Stimulated activated naive CD8-positive, alpha-beta T cell treated with anti-CD3 and anti-CD28 coated beads, Interleukin-15, amount 100 ng/mL, for 72 hours (primary cell): ENCODE measurements around the gene CHRNA7.

ENCODE experiments used
- ATAC-seq: fragments of 150-1000 bp; cut with Tn5 transposase; 2 replicates; pipeline ENCODE4 v1.10.0; 2021; ENCODE audit warnings: mild to moderate bottlenecking, moderate library complexity
- DNase-seq, 2 donors: peaks; one replicate each; pipeline ENCODE4 v3.0.0; 2021 to 2022
- H3K27ac Mint-ChIP-seq, 2 donors: one replicate each; pipeline ENCODE4 v1.8.0; 2022; ENCODE audit warnings: mild to moderate bottlenecking in 2 of 2, mixed read lengths in 2 of 2, moderate library complexity in 2 of 2
- H3K27me3 Mint-ChIP-seq: one replicate; pipeline ENCODE4 v1.8.0; 2022; ENCODE audit warnings: mixed read lengths
- H3K4me1 Mint-ChIP-seq: one replicate; pipeline ENCODE4 v1.8.0; 2022; ENCODE audit warnings: mild to moderate bottlenecking, mixed read lengths
- H3K4me3 Mint-ChIP-seq, 2 donors: one replicate each; pipeline ENCODE4 v1.8.0; 2022; ENCODE audit warnings: mild to moderate bottlenecking in 2 of 2, mixed read lengths in 2 of 2, moderate library complexity in 1 of 2
- H3K9me3 Mint-ChIP-seq, 2 donors: one replicate each; pipeline ENCODE4 v1.8.0; 2022; ENCODE audit warnings: mixed read lengths in 2 of 2

Gene CHRNA7

DNA sequence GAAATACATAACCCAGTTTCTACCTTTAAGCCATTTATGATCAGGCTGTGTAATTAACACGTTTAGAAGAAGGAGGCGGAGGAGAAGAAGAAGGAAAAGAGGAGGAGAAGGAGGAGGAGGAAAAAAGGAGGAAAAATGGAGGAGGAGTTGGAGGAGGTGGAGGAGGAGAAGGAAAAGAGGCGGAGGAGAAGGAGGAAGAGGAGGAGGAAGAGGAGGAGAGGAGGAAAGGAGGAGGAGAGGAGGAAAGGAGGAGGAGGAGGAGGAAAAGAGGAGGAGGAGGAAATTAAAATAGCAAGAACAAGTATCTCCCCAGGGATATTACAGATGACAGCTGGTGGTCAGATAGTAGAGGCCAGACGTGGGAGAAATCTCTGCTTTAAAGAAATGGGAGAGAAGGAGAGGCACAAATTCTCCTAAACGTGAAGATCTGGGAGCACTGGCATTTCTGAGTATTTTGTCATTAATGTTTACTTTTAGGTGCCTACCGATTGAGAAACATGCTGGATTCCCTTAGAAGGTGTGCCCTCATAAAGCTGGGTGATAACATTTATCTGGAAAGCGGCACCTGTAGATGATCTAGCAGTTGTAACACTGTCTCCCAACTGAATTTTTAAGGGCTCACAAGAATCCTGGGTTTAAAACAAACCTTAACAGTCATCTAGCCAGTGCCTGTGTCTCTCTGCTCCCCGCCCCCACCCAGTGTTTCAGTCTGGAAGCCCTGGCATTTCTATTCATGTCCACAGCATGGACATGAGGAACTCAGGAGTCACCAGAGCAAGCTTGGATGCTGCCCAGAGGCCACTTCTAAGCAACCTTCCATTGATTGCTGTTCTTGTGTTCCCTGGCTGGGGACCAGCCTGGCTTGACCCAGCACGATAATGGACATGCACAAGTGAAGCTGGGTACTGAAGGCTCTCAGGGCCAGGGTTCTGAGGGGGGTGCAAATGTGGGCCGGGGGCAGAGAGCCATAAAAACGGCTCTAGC, 75.2 kb downstream of the CHRNA7 start:
- H3K4me3 Mint-ChIP-seq = no peak overlapping the region
- ATAC-seq (no peak), DNase-seq (no peak)
- H3K27me3 Mint-ChIP-seq = peaks cover 32% of the 10 kb centered on the region
- no peaks in the 10 kb centered on the region for H3K9me3 Mint-ChIP-seq
- no peak overlapping the region for H3K27ac Mint-ChIP-seq
- H3K4me1 Mint-ChIP-seq = no peaks in the 10 kb centered on the region

DNA sequence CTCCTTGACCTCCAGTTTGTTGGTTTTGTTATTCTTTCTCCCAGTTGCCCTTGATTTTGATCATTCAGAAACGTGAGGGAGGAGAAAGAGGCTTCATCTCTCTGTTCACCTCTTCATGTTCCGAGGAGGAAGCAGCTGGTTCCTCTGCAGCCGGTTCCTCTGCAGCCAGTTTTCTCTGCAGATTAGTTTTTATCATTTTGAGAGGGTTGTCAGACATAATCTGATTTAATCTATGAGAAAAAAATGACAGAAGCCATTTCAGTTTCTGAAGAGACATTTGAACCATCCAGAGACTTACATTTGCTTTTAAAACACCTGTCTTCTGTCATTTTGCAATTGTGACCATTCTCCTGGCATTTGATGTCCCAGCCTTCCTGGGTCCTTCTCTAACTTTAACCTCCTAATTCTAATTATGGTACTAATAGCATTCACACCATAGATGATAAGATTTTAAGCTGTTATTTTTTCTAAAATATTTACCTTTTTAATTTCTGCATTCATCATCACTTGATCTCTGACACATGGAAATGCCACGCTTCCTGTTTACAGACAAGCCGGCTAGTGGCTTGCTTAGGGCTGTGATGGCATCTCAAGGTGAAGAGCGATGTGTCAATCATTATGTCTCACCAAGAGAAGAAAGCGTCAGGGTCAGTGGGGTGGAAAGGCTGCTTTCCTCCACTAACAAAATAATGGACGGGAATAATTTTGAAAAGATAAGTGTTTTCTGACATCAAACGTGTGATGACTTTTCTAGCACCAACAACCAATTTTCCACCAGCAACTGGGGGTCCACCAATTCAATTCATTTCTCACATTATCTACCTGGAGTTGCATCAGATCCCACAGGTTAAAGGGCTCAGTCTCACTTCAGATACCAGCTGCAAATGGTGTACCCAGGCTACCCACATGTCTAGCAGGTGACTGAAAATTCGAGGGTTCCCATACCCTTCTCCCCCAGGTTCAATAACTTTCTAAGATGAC, 76.4 kb downstream of the CHRNA7 start:
- no peak for DNase-seq
- peak overlapping the region; percentile 51 to 74 for H3K27ac Mint-ChIP-seq
- no peaks in the 10 kb centered on the region for H3K4me1 Mint-ChIP-seq
- no peak overlapping the region for H3K4me3 Mint-ChIP-seq
- H3K9me3 Mint-ChIP-seq = no peaks in the 10 kb centered on the region
- peaks cover 32% of the 10 kb centered on the region for H3K27me3 Mint-ChIP-seq
- ATAC-seq = no peak

DNA sequence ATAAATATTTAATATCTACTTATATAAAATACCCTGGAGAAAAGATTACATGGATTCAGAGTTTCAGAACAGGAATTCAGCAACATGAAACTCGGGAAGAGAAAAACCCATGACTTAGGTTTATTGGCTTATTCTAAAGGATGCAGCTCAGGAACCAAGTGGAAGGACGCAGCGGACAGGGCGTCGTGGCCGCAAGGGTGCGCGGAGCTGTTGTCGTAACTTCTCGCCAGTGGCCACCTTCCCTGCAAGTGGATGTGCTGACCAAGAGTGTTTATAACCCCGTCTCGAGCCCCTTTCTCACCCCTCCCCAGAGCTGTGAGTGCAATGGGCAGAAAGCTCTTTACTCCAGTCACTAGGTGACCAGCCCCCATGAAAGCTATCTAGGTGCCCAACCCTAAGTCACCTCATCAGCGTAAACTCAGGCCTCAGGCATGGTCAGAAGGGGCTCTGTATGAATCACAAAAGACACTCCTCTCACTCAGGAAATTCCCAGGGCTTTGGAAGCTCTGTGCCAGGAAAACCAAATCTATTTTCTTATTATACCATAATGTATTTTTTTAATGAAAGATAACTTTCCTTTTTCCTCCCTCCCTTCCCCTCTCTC, 77.3 kb downstream of the CHRNA7 start:
- Mint-ChIP-seq H3K4me3 (no peak overlapping the region), H3K27ac (no peak overlapping the region), H3K9me3 (no peaks in the 10 kb centered on the region), H3K4me1 (no peaks in the 10 kb centered on the region), H3K27me3 (peaks cover 40% of the 10 kb centered on the region)
- DNase-seq (no peak), ATAC-seq (no peak)

DNA sequence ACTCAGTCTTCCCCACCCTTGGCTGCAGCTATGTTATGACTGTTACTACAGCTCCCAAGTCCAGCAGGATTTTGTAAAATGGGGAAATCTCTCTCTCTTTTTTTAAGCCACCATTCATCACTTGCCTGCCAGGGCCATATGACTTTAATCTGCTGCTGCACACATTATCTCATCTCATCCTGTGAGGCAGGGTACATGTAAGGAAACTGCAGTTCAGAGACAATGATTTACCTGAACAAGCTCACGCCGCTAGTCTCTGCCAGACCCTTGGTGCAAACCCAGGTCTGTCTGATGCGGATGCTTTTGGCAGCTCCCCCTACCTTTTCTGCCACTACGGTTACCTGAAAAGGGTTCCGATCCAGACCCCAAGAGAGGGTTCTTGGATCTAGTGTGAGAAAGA, 78.3 kb downstream of the CHRNA7 start:
- no peak for ATAC-seq
- H3K4me3 Mint-ChIP-seq = no peak overlapping the region
- peaks cover 37% of the 10 kb centered on the region for H3K27me3 Mint-ChIP-seq
- no peaks in the 10 kb centered on the region for H3K9me3 Mint-ChIP-seq
- H3K27ac Mint-ChIP-seq = peak overlapping the region in 1 of 2 donors; percentile 49
- no peaks in the 10 kb centered on the region for H3K4me1 Mint-ChIP-seq
- no peak for DNase-seq

DNA sequence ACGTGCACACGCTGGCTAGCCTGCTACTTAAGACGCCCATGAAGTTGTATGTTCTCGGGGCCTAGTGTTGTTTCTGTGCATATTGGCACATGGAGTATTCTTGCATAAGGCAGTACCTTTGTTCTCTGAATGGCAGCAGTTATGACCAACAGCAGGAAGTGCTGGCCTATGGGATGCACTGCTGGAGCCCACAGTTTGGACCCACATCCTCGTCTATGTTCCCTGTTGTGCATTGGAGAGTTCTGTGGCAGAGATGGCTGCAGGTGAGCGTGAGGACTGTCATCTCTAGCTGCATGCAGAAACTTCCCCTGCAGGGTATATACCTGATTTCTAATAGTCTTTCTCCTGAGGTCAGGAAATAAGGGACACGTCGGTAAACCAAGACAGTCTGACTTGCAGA, 81.8 kb downstream of the CHRNA7 start:
- no peak overlapping the region for H3K4me3 Mint-ChIP-seq
- DNase-seq (no peak), ATAC-seq (no peak)
- H3K27me3 Mint-ChIP-seq = peaks cover 8% of the 10 kb centered on the region
- H3K4me1 Mint-ChIP-seq = no peaks in the 10 kb centered on the region
- no peak overlapping the region for H3K27ac Mint-ChIP-seq
- H3K9me3 Mint-ChIP-seq = no peaks in the 10 kb centered on the region

DNA sequence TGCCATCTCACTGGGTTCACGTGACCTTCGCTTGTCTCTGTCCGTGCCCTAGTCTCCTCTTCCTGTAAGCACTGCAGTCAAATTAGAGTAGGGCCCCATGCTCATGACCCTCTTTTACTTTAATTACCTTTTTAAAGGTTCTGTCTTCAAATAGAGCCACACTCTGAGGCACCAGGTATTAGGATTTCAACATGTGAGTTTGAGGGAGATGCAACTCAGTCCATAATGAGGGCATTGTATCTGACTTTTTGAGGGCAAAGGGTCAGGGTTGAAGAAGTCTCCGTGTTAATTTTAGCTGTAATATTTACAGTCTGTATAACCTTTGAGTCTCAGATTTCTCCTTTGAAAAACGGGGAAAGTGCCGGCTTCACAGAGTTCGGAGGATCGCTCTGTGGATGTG, 82.9 kb downstream of the CHRNA7 start:
- no peaks in the 10 kb centered on the region for H3K4me1 Mint-ChIP-seq
- H3K4me3 Mint-ChIP-seq = no peak overlapping the region
- H3K9me3 Mint-ChIP-seq = no peaks in the 10 kb centered on the region
- no peak for DNase-seq
- peaks cover 8% of the 10 kb centered on the region for H3K27me3 Mint-ChIP-seq
- no peak for ATAC-seq
- no peak overlapping the region for H3K27ac Mint-ChIP-seq

DNA sequence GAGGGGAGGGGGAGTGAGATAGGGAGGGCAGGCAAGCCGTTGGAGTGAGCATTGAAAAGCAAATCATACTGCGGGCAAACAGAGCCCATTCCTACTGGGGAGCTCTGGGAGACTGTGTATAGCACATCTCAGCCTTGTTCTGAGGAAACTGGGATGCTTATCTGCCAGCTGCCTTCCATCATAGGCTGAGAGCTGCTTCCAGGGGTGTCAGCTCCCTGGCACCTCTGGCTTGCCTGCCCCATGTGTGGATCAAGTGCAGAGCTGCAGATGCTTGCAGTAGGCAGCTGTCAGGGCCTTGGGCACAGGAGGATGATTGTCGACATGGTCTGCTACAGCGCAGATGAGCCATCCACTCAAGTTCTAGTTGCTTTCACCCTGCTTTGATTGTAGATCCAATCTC, 86.8 kb downstream of the CHRNA7 start:
- no peak for DNase-seq
- H3K9me3 Mint-ChIP-seq = no peaks in the 10 kb centered on the region
- peaks cover 13% of the 10 kb centered on the region for H3K27me3 Mint-ChIP-seq

DNA sequence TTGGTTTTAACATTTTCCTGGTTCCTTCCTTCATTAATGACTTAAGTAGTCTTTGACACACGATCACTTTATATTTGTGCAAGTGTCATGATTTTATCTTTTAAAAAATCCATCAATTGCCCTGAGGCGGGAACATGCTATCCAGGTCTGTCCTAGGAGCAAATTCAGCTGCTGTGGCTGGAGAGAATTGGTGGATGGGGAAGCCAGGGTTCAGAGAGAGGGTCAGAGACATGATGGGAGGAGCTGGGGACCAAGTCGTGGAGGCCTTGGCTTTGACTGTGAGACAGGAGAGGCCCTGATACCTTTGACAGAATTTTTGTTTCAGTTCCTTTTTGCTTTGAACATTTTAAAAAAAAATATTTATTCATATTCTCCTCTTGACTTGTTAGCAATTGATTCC, 89.0 kb downstream of the CHRNA7 start:
- H3K9me3 Mint-ChIP-seq = no peaks in the 10 kb centered on the region

More for the DNA sequence above, 86.8 kb downstream of the CHRNA7 start:
- H3K4me3 Mint-ChIP-seq = no peak overlapping the region
- H3K4me1 Mint-ChIP-seq = no peaks in the 10 kb centered on the region
- ATAC-seq = no peak
- no peak overlapping the region for H3K27ac Mint-ChIP-seq

DNA sequence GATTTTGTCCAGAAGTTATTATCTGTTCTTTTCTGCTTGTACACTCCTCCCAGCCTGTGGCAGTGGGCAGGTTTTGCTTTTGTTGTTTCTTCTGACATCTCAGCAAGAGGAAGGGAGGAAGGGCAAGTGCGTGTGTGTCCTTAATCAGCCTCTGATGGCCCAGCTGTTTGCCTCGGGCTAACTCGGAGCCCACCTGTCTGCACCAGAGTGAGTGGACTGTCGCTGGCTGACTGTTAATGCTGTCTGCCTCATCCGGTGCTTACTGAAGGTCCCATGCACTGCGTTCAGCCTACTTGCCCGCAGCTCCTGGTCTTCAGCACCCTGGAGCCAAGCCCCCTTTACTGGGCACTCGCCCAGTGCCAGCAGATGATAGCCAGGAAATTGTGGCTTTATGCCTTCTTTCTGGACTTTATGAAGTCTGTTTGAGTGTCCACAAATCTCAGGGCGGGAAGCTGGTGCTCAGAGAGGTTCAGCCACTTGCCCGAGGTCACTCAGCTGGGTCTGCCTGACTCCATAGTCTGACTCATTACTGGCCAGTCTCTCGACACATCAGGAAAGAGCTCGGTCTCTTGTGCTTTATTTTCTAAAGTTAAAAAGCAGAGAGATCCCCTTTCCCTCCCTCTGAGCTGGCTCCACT, 89.5 kb downstream of the CHRNA7 start:
- H3K9me3 Mint-ChIP-seq = no peaks in the 10 kb centered on the region
- no peak overlapping the region for H3K4me3 Mint-ChIP-seq
- ATAC-seq (no peak), DNase-seq (no peak)
- H3K27me3 Mint-ChIP-seq = peaks cover 9% of the 10 kb centered on the region
- no peak overlapping the region for H3K27ac Mint-ChIP-seq
- no peaks in the 10 kb centered on the region for H3K4me1 Mint-ChIP-seq

More for the DNA sequence above, 89.0 kb downstream of the CHRNA7 start:
- H3K27me3 Mint-ChIP-seq = peaks cover 9% of the 10 kb centered on the region
- no peak for ATAC-seq
- DNase-seq = no peak
- no peak overlapping the region for H3K4me3 Mint-ChIP-seq
- no peak overlapping the region for H3K27ac Mint-ChIP-seq
- no peaks in the 10 kb centered on the region for H3K4me1 Mint-ChIP-seq

DNA sequence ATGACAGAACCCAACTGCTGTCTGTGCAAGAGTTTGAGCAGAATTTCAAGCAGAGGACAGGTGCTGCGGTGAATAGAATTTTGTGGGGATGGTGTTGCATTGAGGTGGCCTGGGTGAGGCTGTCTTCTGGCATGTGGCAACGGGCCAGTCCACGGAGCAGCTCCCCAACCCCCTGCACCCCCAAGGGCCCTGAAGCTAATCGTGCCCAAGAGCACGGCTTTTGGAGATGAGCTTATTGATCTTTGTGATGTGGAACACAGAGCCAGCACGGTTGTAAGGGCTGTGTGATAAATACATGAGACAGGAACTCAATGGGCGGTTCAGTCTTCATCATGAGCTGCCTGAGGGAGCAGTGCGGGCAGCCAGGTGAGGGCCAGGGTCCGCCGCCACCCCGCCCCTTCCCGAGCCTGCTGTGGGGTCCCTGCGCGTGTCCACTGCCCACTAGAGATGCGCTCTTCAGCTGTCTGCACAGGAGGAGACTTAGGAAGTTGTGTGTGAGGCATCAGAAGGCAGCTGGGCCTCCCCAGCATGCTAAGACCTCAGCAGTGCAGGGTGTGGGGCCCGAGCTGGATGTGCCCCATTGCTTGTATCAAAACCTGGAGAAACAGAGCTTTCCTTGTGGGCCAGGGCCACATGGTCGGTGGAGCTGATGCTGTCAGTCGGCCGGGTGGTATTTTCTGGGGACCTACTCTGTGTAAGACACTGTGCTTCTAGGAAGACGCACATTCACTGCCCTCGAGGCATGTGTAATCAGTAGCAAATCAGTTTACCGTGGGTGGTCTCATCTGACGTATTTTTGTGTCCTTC, 90.5 kb downstream of the CHRNA7 start:
- H3K27me3 Mint-ChIP-seq = peaks cover 9% of the 10 kb centered on the region
- no peaks in the 10 kb centered on the region for H3K9me3 Mint-ChIP-seq
- H3K27ac Mint-ChIP-seq = peak overlapping the region in 1 of 2 donors; percentile 63
- no peaks in the 10 kb centered on the region for H3K4me1 Mint-ChIP-seq
- ATAC-seq (no peak), DNase-seq (no peak)
- H3K4me3 Mint-ChIP-seq = no peak overlapping the region

DNA sequence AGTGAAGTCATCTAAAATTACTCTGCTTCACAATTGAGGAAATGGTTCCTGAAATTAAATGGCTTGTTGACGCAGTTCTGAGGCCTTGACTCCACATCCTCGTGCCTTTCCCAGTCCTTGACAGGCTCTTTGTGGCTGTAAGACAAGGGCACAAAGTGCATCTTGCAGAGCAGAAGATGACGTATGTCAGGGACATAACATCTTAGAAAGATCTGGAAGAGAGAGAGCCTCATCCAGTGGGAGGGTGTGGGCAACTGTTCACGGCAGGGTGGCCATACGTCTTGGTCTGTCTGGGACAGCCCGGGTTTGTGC, 91.0 kb downstream of the CHRNA7 start:
- H3K9me3 Mint-ChIP-seq = no peaks in the 10 kb centered on the region
- H3K4me3 Mint-ChIP-seq = no peak overlapping the region
- H3K27ac Mint-ChIP-seq = no peak overlapping the region
- no peaks in the 10 kb centered on the region for H3K4me1 Mint-ChIP-seq
- peaks cover 9% of the 10 kb centered on the region for H3K27me3 Mint-ChIP-seq
- ATAC-seq = no peak
- DNase-seq = no peak

DNA sequence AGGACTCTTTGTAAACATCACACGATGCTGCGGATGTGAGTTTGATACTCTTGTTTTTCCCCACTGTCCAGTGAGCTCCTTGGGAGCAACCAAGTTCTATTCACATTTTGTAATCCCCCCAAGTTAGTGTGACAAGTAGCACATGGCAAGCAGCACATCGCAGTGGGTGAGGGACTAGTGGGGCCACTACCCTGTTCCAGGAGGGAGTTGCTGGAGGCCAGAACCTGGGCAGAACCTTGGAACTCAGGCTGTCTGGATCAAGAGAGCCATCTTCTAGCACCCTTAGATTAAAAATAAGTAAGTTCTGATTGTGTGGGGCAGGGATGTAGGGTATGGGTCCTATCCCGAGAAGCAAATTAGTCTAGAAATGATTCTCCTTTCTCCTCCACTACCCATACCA, 91.7 kb downstream of the CHRNA7 start:
- no peaks in the 10 kb centered on the region for H3K9me3 Mint-ChIP-seq
- no peak overlapping the region for H3K4me3 Mint-ChIP-seq
- no peaks in the 10 kb centered on the region for H3K4me1 Mint-ChIP-seq
- DNase-seq (no peak), ATAC-seq (no peak)
- peaks cover 9% of the 10 kb centered on the region for H3K27me3 Mint-ChIP-seq
- H3K27ac Mint-ChIP-seq = no peak overlapping the region

DNA sequence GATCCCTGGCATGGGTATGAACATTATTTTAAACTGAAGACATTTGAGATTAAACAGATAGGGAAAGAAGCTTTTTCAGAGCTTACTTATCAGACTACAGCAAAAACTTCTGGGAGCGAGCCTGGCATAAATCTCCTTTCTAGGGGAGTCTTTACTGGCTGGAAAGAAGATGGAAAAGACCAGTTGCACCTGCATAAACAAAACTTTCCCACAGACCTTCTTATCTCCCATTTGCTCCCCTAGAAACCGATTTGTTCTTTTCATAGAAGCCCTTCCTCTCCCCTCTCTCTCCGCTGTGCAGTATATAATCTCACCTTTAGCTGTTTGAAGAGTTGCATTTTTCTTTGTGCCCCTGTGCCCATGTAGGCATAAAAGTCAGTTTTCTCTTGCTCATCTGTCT, 93.2 kb downstream of the CHRNA7 start:
- Mint-ChIP-seq H3K9me3 (no peaks in the 10 kb centered on the region), H3K27me3 (peaks cover 24% of the 10 kb centered on the region), H3K4me3 (no peak overlapping the region), H3K4me1 (no peaks in the 10 kb centered on the region), H3K27ac (no peak overlapping the region)
- no peak for DNase-seq
- no peak for ATAC-seq

DNA sequence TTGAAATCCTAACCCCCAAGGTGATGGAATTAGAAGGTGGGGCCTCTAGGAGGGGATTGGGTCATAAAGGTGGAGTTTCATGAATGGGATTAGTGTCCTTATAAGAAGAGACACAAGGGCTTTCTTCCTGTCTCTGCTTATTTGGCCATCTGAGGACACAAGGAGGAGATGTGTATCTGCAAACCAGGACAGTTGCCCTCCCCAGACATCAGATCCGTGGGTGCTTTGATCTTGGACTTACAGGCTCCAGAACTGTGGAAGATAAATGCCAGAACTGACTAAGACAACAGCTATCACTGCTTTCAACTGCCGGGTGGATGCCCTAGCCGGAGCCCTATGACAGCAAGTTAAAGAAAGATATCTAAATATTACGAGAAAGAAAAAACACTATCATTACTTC, 94.4 kb downstream of the CHRNA7 start:
- no peak for ATAC-seq
- no peak overlapping the region for H3K4me3 Mint-ChIP-seq

More for the DNA sequence above, 94.4 kb downstream of the CHRNA7 start:
- Mint-ChIP-seq H3K27ac (no peak overlapping the region), H3K27me3 (peaks cover 26% of the 10 kb centered on the region), H3K9me3 (no peaks in the 10 kb centered on the region), H3K4me1 (no peaks in the 10 kb centered on the region)
- DNase-seq = no peak
